GM10248 (cell line): ENCODE measurements around the gene CAST.

ENCODE experiments used
- CTCF ChIA-PET: fragments of 300-600 bp; sonication (Branson Sonifier 250); formaldehyde crosslinking; extraction: SDS; loops from one replicate; lab custom pipeline; 2021; ENCODE audit warnings: antibody characterized with exemption; lab: Yijun Ruan, JAX
- POLR2A ChIA-PET: fragments of 350-650 bp; sonication (Branson Sonifier 250); formaldehyde crosslinking; extraction: SDS; loops from one replicate; lab custom pipeline; 2020; ENCODE audit warnings: antibody characterized with exemption; lab: Yijun Ruan, JAX
- DNase-seq: peaks from one replicate; pipeline ENCODE4 v3.0.0; 2012; ENCODE audit errors: extremely low spot score
- TF ChIP-seq, protein P1 (sequence below): IDR thresholded peaks from 2 replicates; pipeline ENCODE4 v1.5.1; 2012; ENCODE audit warnings: mild to moderate bottlenecking, low read depth; ENCODE audit errors: extremely low read depth, missing control alignments, control extremely low read depth

The CAST gene

DNA sequence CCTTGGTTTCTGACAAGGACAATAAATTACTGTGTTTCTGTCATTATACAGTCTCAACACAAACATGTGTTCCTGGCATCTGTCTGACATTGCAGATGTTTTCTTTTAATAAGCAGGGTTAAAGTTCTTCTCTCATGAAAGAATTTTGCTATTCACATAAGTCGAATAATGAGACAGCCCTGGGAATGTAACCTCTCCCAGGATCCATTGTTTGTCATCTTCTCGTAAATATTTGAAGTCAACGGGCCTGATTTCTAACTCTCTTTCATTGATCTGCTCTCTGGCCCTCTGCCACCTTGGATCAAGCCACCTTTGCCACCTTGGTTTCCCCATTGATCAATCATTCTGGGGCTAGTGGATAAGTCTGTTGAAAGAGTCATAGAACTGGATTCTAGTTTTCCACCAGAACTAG, 12.9 kb upstream of the CAST start:
- ChIA-PET POLR2A (no interaction called here), CTCF (interaction anchor here (1.1 to 3.3 kb wide), 3 partner anchors 12 to 319 kb away, joined by 3 to 17 read pairs (median 6); partner anchors contain the start of gene CAST)

DNA sequence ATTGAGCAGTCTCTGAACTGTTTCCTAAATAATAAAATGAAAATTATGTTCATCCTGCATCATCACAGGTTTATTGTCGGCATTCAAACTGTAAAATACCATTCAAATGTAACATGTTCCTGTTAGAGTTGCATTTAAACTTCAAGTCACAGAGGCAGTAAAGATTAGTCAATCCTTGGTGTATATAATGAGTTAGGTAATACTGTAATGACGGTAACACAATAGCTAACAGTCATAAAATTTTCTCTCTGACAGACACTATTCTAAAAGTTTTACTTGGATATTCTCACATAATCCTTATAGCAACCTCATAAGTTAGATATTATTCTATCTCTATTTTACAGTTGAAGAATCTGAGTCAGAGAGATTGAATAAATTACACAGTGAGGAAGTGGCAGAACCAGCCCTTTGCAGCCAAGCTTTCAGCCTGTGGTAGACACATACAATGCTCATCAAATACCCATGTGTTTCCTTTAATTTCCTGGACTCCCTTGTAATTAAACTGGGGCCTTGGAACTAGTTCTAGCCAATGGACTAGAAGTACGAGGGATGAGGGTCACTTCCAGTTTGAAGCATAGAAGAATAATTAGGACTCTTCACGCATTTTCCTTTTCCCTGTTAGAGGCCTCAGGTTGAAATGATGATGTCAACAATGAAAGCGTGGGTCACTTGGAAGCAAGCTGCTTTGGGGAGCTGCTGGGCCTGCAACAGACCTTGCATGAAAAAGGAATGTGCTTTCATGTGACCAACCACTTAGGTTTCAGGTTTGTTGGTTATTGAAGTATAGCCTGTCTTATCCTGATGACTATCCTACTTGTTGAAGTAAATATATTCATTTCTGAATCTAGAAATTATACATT, 12.3 kb upstream of the CAST start:
- POLR2A ChIA-PET: no interaction called here
- CTCF ChIA-PET: interaction anchor here (3.3 kb wide), 1 partner anchor 11 kb away, joined by 17 read pairs; the partner anchor contains the start of gene CAST
- DNase-seq: no peak
- TF ChIP-seq, protein P1, sequence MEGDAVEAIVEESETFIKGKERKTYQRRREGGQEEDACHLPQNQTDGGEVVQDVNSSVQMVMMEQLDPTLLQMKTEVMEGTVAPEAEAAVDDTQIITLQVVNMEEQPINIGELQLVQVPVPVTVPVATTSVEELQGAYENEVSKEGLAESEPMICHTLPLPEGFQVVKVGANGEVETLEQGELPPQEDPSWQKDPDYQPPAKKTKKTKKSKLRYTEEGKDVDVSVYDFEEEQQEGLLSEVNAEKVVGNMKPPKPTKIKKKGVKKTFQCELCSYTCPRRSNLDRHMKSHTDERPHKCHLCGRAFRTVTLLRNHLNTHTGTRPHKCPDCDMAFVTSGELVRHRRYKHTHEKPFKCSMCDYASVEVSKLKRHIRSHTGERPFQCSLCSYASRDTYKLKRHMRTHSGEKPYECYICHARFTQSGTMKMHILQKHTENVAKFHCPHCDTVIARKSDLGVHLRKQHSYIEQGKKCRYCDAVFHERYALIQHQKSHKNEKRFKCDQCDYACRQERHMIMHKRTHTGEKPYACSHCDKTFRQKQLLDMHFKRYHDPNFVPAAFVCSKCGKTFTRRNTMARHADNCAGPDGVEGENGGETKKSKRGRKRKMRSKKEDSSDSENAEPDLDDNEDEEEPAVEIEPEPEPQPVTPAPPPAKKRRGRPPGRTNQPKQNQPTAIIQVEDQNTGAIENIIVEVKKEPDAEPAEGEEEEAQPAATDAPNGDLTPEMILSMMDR: no peak

More for the DNA sequence above, 12.9 kb upstream of the CAST start:
- TF ChIP-seq, protein P1: no peak
- DNase-seq: no peak

DNA sequence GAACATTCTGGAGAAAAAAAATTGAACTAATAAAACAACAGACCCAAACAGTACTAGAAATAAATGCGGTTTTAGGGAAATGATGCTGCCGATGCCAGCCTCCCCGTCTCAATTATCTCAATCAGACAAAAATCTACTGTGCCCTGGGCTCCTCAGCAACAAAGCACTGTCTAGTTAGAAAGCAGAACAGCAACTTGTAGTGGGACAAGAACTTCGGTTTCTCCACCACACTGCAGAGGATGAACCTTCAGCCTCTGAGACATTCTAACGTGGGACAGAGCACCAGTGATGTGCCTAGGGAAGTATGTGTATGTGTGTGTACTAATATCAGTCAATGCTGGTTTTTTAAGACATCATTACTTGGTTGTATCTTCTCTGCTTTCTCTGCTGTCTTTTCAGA, 11.1 kb upstream of the CAST start:
- DNase-seq: no peak
- CTCF ChIA-PET: interaction anchor here (0.9 to 1.2 kb wide), 2 partner anchors 18 to 35 kb away, joined by 3 read pairs; no protein-coding TSS in a partner anchor
- POLR2A ChIA-PET: no interaction called here
- TF ChIP-seq, protein P1: no peak

DNA sequence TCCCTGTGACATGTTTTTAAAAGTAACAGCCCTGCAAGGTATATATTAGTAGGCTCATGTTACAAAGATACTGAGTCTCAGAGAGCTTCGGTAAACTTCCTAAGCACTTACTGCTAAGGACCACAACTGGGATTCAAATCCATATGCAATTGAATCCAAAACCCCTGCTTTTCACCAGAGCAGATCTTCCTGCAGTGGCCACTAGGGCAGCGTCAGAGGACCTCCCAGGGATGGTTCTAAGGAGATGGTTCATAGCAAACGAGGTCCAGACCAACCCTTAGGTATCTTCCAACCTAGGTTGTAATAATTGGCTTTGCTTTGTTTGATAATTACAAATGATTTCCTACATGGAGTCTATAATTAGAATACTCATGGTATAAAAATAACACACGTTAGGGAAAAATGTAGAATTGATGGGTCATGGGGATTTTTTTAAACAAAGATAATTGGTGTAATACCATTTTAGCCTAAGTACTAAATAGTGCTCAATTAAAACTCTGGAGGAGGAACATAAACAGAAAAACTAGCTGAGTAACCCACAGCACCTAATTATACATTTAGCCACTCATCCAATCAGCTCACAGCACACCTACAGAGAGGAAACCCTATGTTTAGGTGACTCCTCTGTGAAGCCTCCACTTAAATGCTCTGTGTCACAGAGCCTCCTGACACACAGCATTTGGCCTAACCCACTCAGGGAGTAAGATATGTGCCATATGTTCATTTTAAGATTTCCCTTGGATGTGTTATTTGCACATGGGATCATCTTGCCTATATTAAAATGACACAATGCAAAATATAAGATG, 10.0 kb upstream of the CAST start:
- no peak for DNase-seq
- TF ChIP-seq, protein P1: no peak
- ChIA-PET POLR2A (no interaction called here), CTCF (interaction anchor here (0.7 to 1.2 kb wide), 4 partner anchors 12 to 309 kb away, joined by 3 to 4 read pairs (median 3); no protein-coding TSS in a partner anchor)

DNA sequence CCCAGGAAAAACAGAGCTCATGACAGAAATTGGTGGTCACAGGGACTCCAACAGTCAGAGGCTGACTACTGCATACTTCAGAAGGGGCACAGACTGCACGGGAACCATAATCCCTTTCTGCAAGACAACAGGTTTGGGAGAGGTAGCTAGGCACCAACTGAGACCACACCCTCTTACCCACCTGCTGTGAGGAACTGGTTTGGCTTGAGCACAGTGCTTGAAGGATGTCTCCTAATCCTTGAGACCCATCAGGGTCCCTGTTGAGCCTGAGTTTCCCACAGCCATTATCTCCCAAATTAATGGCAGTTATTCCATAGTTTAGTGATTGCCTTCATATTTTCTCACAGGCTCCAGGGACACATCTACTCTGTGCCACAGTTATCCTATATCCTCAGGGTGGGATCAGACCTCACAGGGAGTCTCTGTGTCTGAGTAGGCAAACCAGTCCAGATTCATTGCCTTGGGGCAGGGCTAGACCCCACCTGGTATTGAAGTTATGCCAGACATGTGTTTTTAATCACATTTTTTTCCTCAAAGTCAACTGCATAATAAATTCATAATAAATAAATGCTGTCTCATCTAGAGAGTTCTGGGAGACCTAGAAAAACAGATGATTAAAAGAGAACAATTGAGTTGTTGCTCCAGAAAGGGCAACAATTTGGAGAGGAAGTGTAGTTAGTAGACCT, 9.3 kb upstream of the CAST start:
- TF ChIP-seq, protein P1: no peak
- ChIA-PET POLR2A (no interaction called here), CTCF (interaction anchor here (1.1 kb wide), 2 partner anchors 9 to 309 kb away, joined by 3 to 4 read pairs; partner anchors contain the start of gene CAST)
- DNase-seq: no peak
